Parathyroid adenoma (tissue), 2 donors: ENCODE results near the gene ABTB2.
"Not testable (repeated sequence)": the region's sequence is repeated elsewhere in the genome, so short reads cannot be mapped to it uniquely, and the experiment has no call there.

Source experiments
- H2AFZ ChIP-seq: fragments of 300-600 bp; sonication (generic); one replicate; pipeline ENCODE4 v1.7.0; 2017; ENCODE audit warnings: antibody characterized with exemption, mild to moderate bottlenecking
- H3K27ac ChIP-seq: fragments of 300-600 bp; sonication (generic); one replicate; pipeline ENCODE4 v1.7.0; 2017
- H3K27me3 ChIP-seq: fragments of 300-600 bp; sonication (generic); one replicate; pipeline ENCODE4 v1.7.0; 2017; ENCODE audit warnings: low read length; ENCODE audit not compliant: control insufficient read depth, insufficient read depth
- H3K36me3 ChIP-seq: fragments of 300-600 bp; sonication (generic); one replicate; pipeline ENCODE4 v1.7.0; 2017; ENCODE audit warnings: low read length; ENCODE audit not compliant: control insufficient read depth, insufficient read depth
- H3K4me1 ChIP-seq: fragments of 300-600 bp; sonication (generic); one replicate; pipeline ENCODE4 v1.7.0; 2017; ENCODE audit warnings: control low read depth
- H3K4me2 ChIP-seq: fragments of 300-600 bp; sonication (generic); one replicate; pipeline ENCODE4 v1.7.0; 2017; ENCODE audit warnings: low read length
- H3K4me3 ChIP-seq: fragments of 300-600 bp; sonication (generic); one replicate; pipeline ENCODE4 v1.7.0; 2017; ENCODE audit warnings: low read depth, low read length
- H3K79me2 ChIP-seq: fragments of 300-600 bp; sonication (generic); one replicate; pipeline ENCODE4 v1.7.0; 2017; ENCODE audit warnings: control low read depth
- H3K9ac ChIP-seq: fragments of 300-600 bp; sonication (generic); one replicate; pipeline ENCODE4 v1.7.0; 2017; ENCODE audit warnings: mild to moderate bottlenecking
- H3K9me3 ChIP-seq: fragments of 300-600 bp; sonication (generic); one replicate; pipeline ENCODE4 v1.7.0; 2017; ENCODE audit warnings: low read length; ENCODE audit not compliant: control insufficient read depth
- CTCF ChIP-seq: fragments of 300-600 bp; sonication (generic); IDR thresholded peaks from one replicate; pipeline ENCODE4 v1.7.0; 2017; ENCODE audit warnings: antibody characterized with exemption, mild to moderate bottlenecking
- donor health status: primary hyperparathyroidism.

ABTB2 gene

GRCh38 chr11:34219941-34220370, 137.9 kb downstream of the ABTB2 start:
- no peak for TF ChIP-seq CTCF
- H2AFZ ChIP-seq: no peak overlapping the region
- H3K27ac ChIP-seq: no peak overlapping the region
- no peaks in the 10 kb centered on the region for H3K36me3 ChIP-seq
- no peaks in the 10 kb centered on the region for H3K27me3 ChIP-seq
- no peak overlapping the region for H3K9ac ChIP-seq
- no peaks in the 10 kb centered on the region for H3K4me1 ChIP-seq
- no peaks in the 10 kb centered on the region for H3K9me3 ChIP-seq
- no peak overlapping the region for H3K4me3 ChIP-seq
- no peaks in the 10 kb centered on the region for H3K79me2 ChIP-seq
- H3K4me2 ChIP-seq: no peak overlapping the region

GRCh38 chr11:34219279-34219678, 138.5 kb downstream of the ABTB2 start:
- Histone ChIP-seq H2AFZ (no peak overlapping the region), H3K36me3 (no peaks in the 10 kb centered on the region), H3K4me3 (no peak overlapping the region), H3K79me2 (no peaks in the 10 kb centered on the region), H3K4me2 (no peak overlapping the region), H3K4me1 (no peaks in the 10 kb centered on the region), H3K27me3 (no peaks in the 10 kb centered on the region), H3K9ac (no peak overlapping the region), H3K27ac (no peak overlapping the region), H3K9me3 (no peaks in the 10 kb centered on the region)
- no peak for TF ChIP-seq CTCF

- not testable (repeated sequence) for H3K4me3 ChIP-seq, H3K4me1 ChIP-seq, H3K27me3 ChIP-seq, H3K36me3 ChIP-seq, H3K79me2 ChIP-seq, H3K27ac ChIP-seq, H3K4me2 ChIP-seq, H3K9me3 ChIP-seq, H2AFZ ChIP-seq, H3K9ac ChIP-seq
Measured at GRCh38 chr11:34218756-34219155, 139.1 kb downstream of the ABTB2 start.

GRCh38 chr11:34218067-34218466, 139.7 kb downstream of the ABTB2 start:
- Histone ChIP-seq H3K9ac (no peak overlapping the region), H2AFZ (no peak overlapping the region), H3K36me3 (no peaks in the 10 kb centered on the region), H3K4me2 (no peak overlapping the region), H3K27me3 (no peaks in the 10 kb centered on the region), H3K4me3 (no peak overlapping the region), H3K79me2 (no peaks in the 10 kb centered on the region), H3K9me3 (no peaks in the 10 kb centered on the region), H3K27ac (no peak overlapping the region), H3K4me1 (no peaks in the 10 kb centered on the region)
- no peak for TF ChIP-seq CTCF

GRCh38 chr11:34216706-34217105, 141.1 kb downstream of the ABTB2 start:
- no peak overlapping the region for H3K27ac ChIP-seq
- no peaks in the 10 kb centered on the region for H3K27me3 ChIP-seq
- H3K9ac ChIP-seq: no peak overlapping the region
- H3K9me3 ChIP-seq: no peaks in the 10 kb centered on the region
- TF ChIP-seq CTCF: no peak
- H3K36me3 ChIP-seq: no peaks in the 10 kb centered on the region
- no peak overlapping the region for H2AFZ ChIP-seq
- H3K4me2 ChIP-seq: no peak overlapping the region
- no peaks in the 10 kb centered on the region for H3K79me2 ChIP-seq
- H3K4me3 ChIP-seq: no peak overlapping the region
- no peaks in the 10 kb centered on the region for H3K4me1 ChIP-seq
